Mesenchymal stem cell (in vitro differentiated cells and primary cell): Measurements from ENCODE around the gene RANBP1. TPM values are rescaled to one million over a fixed set of nuclear protein-coding genes. Genes with fewer than 3 reads are reported as not detected.

Source experiments
- DNase-seq: peaks from one replicate; pipeline ENCODE4 v3.0.0-alpha.2; 2013
- H2AFZ ChIP-seq: one replicate; pipeline ENCODE4 v1.6.1; 2013; ENCODE audit warnings: low read depth, mild to moderate bottlenecking, control low read depth, inconsistent platforms, low read length, moderate library complexity
- H2AK5ac ChIP-seq: 2 replicates; pipeline ENCODE4 v1.6.1; 2013; ENCODE audit warnings: low read length, moderate library complexity, mild to moderate bottlenecking, inconsistent platforms; ENCODE audit not compliant: severe bottlenecking
- H2BK120ac ChIP-seq: one replicate; pipeline ENCODE4 v1.6.1; 2013; ENCODE audit warnings: low read depth, mild to moderate bottlenecking, inconsistent platforms, low read length, moderate library complexity
- H2BK12ac ChIP-seq, 2 experiments: one replicate each; pipeline ENCODE4 v1.6.1; 2013; ENCODE audit warnings: inconsistent platforms in 2 of 2, low read length in 2 of 2, mild to moderate bottlenecking in 2 of 2, moderate library complexity in 2 of 2, control low read depth in 1 of 2
- H2BK15ac ChIP-seq: one replicate; pipeline ENCODE4 v1.6.1; 2013; ENCODE audit warnings: mild to moderate bottlenecking, low read depth, inconsistent platforms; ENCODE audit not compliant: poor library complexity, severe bottlenecking
- H2BK5ac ChIP-seq: 2 replicates; pipeline ENCODE4 v1.6.1; 2013; ENCODE audit warnings: low read depth, mild to moderate bottlenecking, low read length, control low read depth, inconsistent platforms; ENCODE audit not compliant: poor library complexity, severe bottlenecking
- H3K14ac ChIP-seq, 2 experiments: one replicate each; pipeline ENCODE4 v1.6.1; 2013; ENCODE audit warnings: inconsistent platforms in 2 of 2, low read length in 2 of 2, control low read depth in 1 of 2, mild to moderate bottlenecking in 1 of 2, moderate library complexity in 1 of 2
- H3K18ac ChIP-seq, 2 experiments: one replicate each; pipeline ENCODE4 v1.6.1; 2013; ENCODE audit warnings: inconsistent platforms in 2 of 2, low read length in 2 of 2, control low read depth in 1 of 2, low read depth in 1 of 2, mild to moderate bottlenecking in 1 of 2
- H3K23ac ChIP-seq, 2 experiments: one replicate each; pipeline ENCODE4 v1.6.1; 2013; ENCODE audit warnings: inconsistent platforms in 2 of 2, low read length in 2 of 2, mild to moderate bottlenecking in 2 of 2, moderate library complexity in 2 of 2, control low read depth in 1 of 2
- H3K27ac ChIP-seq: 2 replicates; pipeline ENCODE4 v1.5.1; 2013; ENCODE audit warnings: mild to moderate bottlenecking, moderate library complexity, low read length, control low read depth, inconsistent platforms; ENCODE audit not compliant: poor library complexity, severe bottlenecking
- H3K27me3 ChIP-seq, 2 experiments: 2 replicates each; pipeline versions ENCODE4 v1.6.1 to v1.7.0; 2013; ENCODE audit warnings: low read length in 2 of 2, mild to moderate bottlenecking in 2 of 2, moderate library complexity in 2 of 2, control low read depth in 1 of 2, inconsistent platforms in 1 of 2; ENCODE audit not compliant: control insufficient read depth in 1 of 2, insufficient read depth in 1 of 2
- H3K36me3 ChIP-seq, 2 experiments: 2 replicates each; pipeline versions ENCODE4 v1.6.1 to v1.7.0; 2013; ENCODE audit warnings: low read length in 2 of 2, control low read depth in 1 of 2, inconsistent platforms in 1 of 2, low read depth in 1 of 2, mild to moderate bottlenecking in 1 of 2; ENCODE audit not compliant: insufficient read depth in 2 of 2, control insufficient read depth in 1 of 2
- H3K4ac ChIP-seq, 2 experiments: one replicate each; pipeline ENCODE4 v1.6.1; 2013; ENCODE audit warnings: inconsistent platforms in 2 of 2, low read length in 2 of 2, mild to moderate bottlenecking in 2 of 2, moderate library complexity in 2 of 2, control low read depth in 1 of 2, low read depth in 1 of 2
- H3K4me1 ChIP-seq: 2 replicates; pipeline ENCODE4 v1.6.1; 2013; ENCODE audit warnings: low read depth, low read length, control low read depth; ENCODE audit not compliant: control insufficient read depth, insufficient read depth
- H3K4me2 ChIP-seq: 2 replicates; pipeline ENCODE4 v1.6.1; 2013; ENCODE audit warnings: low read length, mild to moderate bottlenecking, inconsistent platforms; ENCODE audit not compliant: poor library complexity, severe bottlenecking
- H3K4me3 ChIP-seq, 2 experiments: 2 replicates each; pipeline versions ENCODE4 v1.5.1 to v1.7.0; 2013; ENCODE audit warnings: low read length in 2 of 2, mild to moderate bottlenecking in 2 of 2, control low read depth in 1 of 2, low read depth in 1 of 2; ENCODE audit not compliant: insufficient read depth in 1 of 2
- H3K79me1 ChIP-seq: replicated peaks from 2 replicates; pipeline ENCODE4 v1.6.1; 2013; ENCODE audit warnings: mild to moderate bottlenecking, control low read depth, low read length, inconsistent platforms; ENCODE audit not compliant: poor library complexity, severe bottlenecking
- H3K9ac ChIP-seq: 2 replicates; pipeline ENCODE4 v1.7.0; 2013; ENCODE audit warnings: mild to moderate bottlenecking, low read length, moderate library complexity
- H3K9me3 ChIP-seq: 2 replicates; pipeline ENCODE4 v1.7.0; 2013; ENCODE audit warnings: mild to moderate bottlenecking, low read length; ENCODE audit not compliant: control insufficient read depth
- H4K8ac ChIP-seq: one replicate; pipeline ENCODE4 v1.6.1; 2013; ENCODE audit warnings: inconsistent platforms, mild to moderate bottlenecking, low read length, moderate library complexity
- H4K91ac ChIP-seq: one replicate; pipeline ENCODE4 v1.6.1; 2013; ENCODE audit warnings: mild to moderate bottlenecking, low read length, inconsistent platforms
- WGBS: methylation state at CpG from one replicate; pipeline ENCODE4 v1.1.7; 2013; ENCODE audit warnings: mixed read lengths; 5-methylcytosine and 5-hydroxymethylcytosine counted together
- small RNA-seq: library from polyadenylated mRNA; stranded (forward); fragments of <200 nt; extraction: miRNeasy Mini kit (QIAGEN cat#:217004); gene quantifications from one replicate; pipeline ENCODE3, GENCODE V24; 2013; ENCODE audit warnings: low read depth

Gene RANBP1

GRCh38 chr22:20174785-20175596 lies 59.1 kb downstream of the RANBP1 start:
- no peaks in the 10 kb centered on the region for H3K4me1 ChIP-seq
- H2AK5ac ChIP-seq, result no peak overlapping the region
- H3K23ac ChIP-seq, result no peak overlapping the region
- no peaks in the 10 kb centered on the region for H3K79me1 ChIP-seq
- H3K4me3 ChIP-seq, result no peak overlapping the region
- H3K9ac ChIP-seq, result no peak overlapping the region
- H3K4ac ChIP-seq, result no peak overlapping the region
- H2BK15ac ChIP-seq, result no peak overlapping the region
- H4K8ac ChIP-seq, result no peak overlapping the region
- peak overlapping the region in 1 of 2 experiments; percentile 38 for H3K14ac ChIP-seq
- H4K91ac ChIP-seq, result no peak overlapping the region
- H3K36me3 ChIP-seq, result no peaks in the 10 kb centered on the region
- H3K27ac ChIP-seq, result no peak overlapping the region
- H3K4me2 ChIP-seq, result no peak overlapping the region
- H2BK120ac ChIP-seq, result no peak overlapping the region
- H3K18ac ChIP-seq, result no peak overlapping the region
- H3K27me3 ChIP-seq, result peaks cover 42 to 53% of the 10 kb centered on the region in 2 experiments
- H2BK12ac ChIP-seq, result no peak overlapping the region
- DNase-seq, result no peak
- H2BK5ac ChIP-seq, result no peak overlapping the region
- H3K9me3 ChIP-seq, result no peaks in the 10 kb centered on the region
- 80% methylated on average over 14 of the region's 19 CpGs for WGBS
- H2AFZ ChIP-seq, result no peak overlapping the region

DNA sequence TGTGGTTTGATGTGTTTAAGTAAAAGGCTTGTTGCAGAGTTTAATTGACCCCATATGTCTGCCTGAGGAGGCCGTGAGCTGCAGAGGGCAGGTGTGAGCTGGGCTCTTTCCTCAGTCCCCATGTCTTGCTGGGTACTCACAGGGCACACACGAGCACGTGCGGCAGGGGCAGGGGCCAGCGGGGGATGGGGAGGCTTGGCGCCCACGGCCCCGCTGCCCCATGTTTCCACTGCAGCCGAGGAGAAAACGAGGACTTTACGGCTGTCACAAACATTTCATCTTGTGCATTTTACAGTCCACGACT lies 59.6 kb downstream of the RANBP1 start:
- H3K36me3 ChIP-seq, result no peaks in the 10 kb centered on the region
- H2BK120ac ChIP-seq, result no peak overlapping the region
- no peak overlapping the region for H3K9ac ChIP-seq
- H2AK5ac ChIP-seq, result no peak overlapping the region
- no peak overlapping the region for H2BK5ac ChIP-seq
- H3K27me3 ChIP-seq, result peaks cover 38 to 47% of the 10 kb centered on the region in 2 experiments
- no peak overlapping the region for H4K91ac ChIP-seq
- no peak overlapping the region for H3K23ac ChIP-seq
- no peaks in the 10 kb centered on the region for H3K4me1 ChIP-seq
- no peak overlapping the region for H2BK12ac ChIP-seq
- H3K4me2 ChIP-seq, result no peak overlapping the region
- H3K4me3 ChIP-seq, result no peak overlapping the region
- no peak overlapping the region for H3K4ac ChIP-seq
- H2BK15ac ChIP-seq, result no peak overlapping the region
- no peaks in the 10 kb centered on the region for H3K79me1 ChIP-seq
- no peak overlapping the region for H4K8ac ChIP-seq
- no peaks in the 10 kb centered on the region for H3K9me3 ChIP-seq
- no peak overlapping the region for H3K18ac ChIP-seq
- H3K14ac ChIP-seq, result no peak overlapping the region
- 78% methylated on average over 11 of the region's 12 CpGs for WGBS
- H2AFZ ChIP-seq, result no peak overlapping the region
- H3K27ac ChIP-seq, result no peak overlapping the region
- no peak for DNase-seq

GRCh38 chr22:20176421-20177085 lies 60.6 kb downstream of the RANBP1 start:
- no peak overlapping the region for H3K27ac ChIP-seq
- H4K91ac ChIP-seq, result no peak overlapping the region
- H2AFZ ChIP-seq, result no peak overlapping the region
- WGBS, result 78% methylated on average over 16 of the region's 17 CpGs
- no peak overlapping the region for H2BK120ac ChIP-seq
- H3K4me3 ChIP-seq, result no peak overlapping the region
- H2BK5ac ChIP-seq, result no peak overlapping the region
- H2BK12ac ChIP-seq, result no peak overlapping the region
- no peaks in the 10 kb centered on the region for H3K79me1 ChIP-seq
- peaks cover 38 to 47% of the 10 kb centered on the region in 2 experiments for H3K27me3 ChIP-seq
- no peaks in the 10 kb centered on the region for H3K36me3 ChIP-seq
- peak overlapping the region; percentile 42 for H4K8ac ChIP-seq
- H2BK15ac ChIP-seq, result no peak overlapping the region
- DNase-seq, result no peak
- H3K4me1 ChIP-seq, result peaks cover 3% of the 10 kb centered on the region
- H3K18ac ChIP-seq, result no peak overlapping the region
- no peak overlapping the region for H3K9ac ChIP-seq
- no peak overlapping the region for H2AK5ac ChIP-seq
- no peak overlapping the region for H3K4ac ChIP-seq
- no peak overlapping the region for H3K23ac ChIP-seq
- H3K9me3 ChIP-seq, result no peaks in the 10 kb centered on the region
- H3K4me2 ChIP-seq, result no peak overlapping the region
- H3K14ac ChIP-seq, result no peak overlapping the region

Small RNA genes lying within 50 kb of the gene (small RNA-seq; reads per million reads assigned to genes)
- not detected for gene MIR6816
- gene RF00017, result not detected
- not detected for gene RF00599
